A673 (cell line): Measurements from ENCODE around the gene CDC25A. TPM values are rescaled to one million over a fixed set of nuclear protein-coding genes. Genes with fewer than 3 reads are reported as not detected.

Source experiments
- BruUV-seq: library from RNA; stranded (reverse); fragments of 400-500 nt; replicated peaks from 2 replicates; lab custom pipeline; 2021; lab: Mats Ljungman, UMichigan
- CTCF ChIA-PET: fragments of 300-600 bp; sonication (Branson Sonifier 250); formaldehyde crosslinking; loops from one replicate; lab custom pipeline; 2022; ENCODE audit warnings: antibody characterized with exemption; lab: Charles Lee
- POLR2A ChIA-PET: fragments of 300-600 bp; sonication (Branson Sonifier 250); formaldehyde crosslinking; loops from one replicate; lab custom pipeline; 2022; ENCODE audit warnings: antibody characterized with exemption; ENCODE audit not compliant: low non-redundant PET; lab: Charles Lee
- DNase-seq: peaks from one replicate; pipeline ENCODE4 v3.0.0-alpha.2; 2015; ENCODE audit warnings: low spot score
- H3K27ac ChIP-seq: fragments of 200-600 bp; sonication (generic); 2 replicates; pipeline ENCODE4 v1.5.1; 2016; ENCODE audit warnings: mixed run types, low read depth, mild to moderate bottlenecking, mixed read lengths, antibody characterized with exemption, low read length; ENCODE audit not compliant: poor library complexity, severe bottlenecking
- H3K27me3 ChIP-seq: fragments of 200-600 bp; sonication (generic); replicated peaks from 2 replicates; pipeline ENCODE4 v1.6.1; 2017; ENCODE audit warnings: mixed run types, low read depth, mild to moderate bottlenecking, mixed read lengths, antibody characterized with exemption, low read length; ENCODE audit not compliant: insufficient read depth, poor library complexity
- H3K36me3 ChIP-seq: fragments of 200-600 bp; sonication (generic); 2 replicates; pipeline ENCODE4 v1.6.1; 2016; ENCODE audit warnings: mixed run types, mild to moderate bottlenecking, mixed read lengths, antibody characterized with exemption, low read length; ENCODE audit not compliant: insufficient read depth, poor library complexity, severe bottlenecking
- H3K4me1 ChIP-seq: fragments of 200-600 bp; sonication (generic); 2 replicates; pipeline ENCODE4 v1.6.1; 2017; ENCODE audit warnings: mixed run types, mild to moderate bottlenecking, mixed read lengths, antibody characterized with exemption, low read length; ENCODE audit not compliant: insufficient read depth, poor library complexity, severe bottlenecking
- H3K4me3 ChIP-seq: fragments of 200-600 bp; sonication (generic); 2 replicates; pipeline ENCODE4 v1.5.1; 2016; ENCODE audit warnings: low read depth, mixed run types, mild to moderate bottlenecking, mixed read lengths, low read length; ENCODE audit not compliant: poor library complexity, severe bottlenecking
- H3K9me3 ChIP-seq: fragments of 200-600 bp; sonication (generic); 2 replicates; pipeline ENCODE4 v1.6.1; 2016; ENCODE audit warnings: mixed run types, low read depth, mild to moderate bottlenecking, mixed read lengths, antibody characterized with exemption, low read length; ENCODE audit not compliant: poor library complexity, severe bottlenecking
- EZH2 ChIP-seq: fragments of 200-600 bp; sonication (generic); IDR thresholded peaks from 2 replicates; pipeline ENCODE4 v1.6.1; 2017; ENCODE audit warnings: borderline replicate concordance, low read depth, mild to moderate bottlenecking, mixed read lengths, antibody characterized with exemption, low read length; ENCODE audit not compliant: poor library complexity, severe bottlenecking
- intact Hi-C: fragments of 100-400 bp; cut with micrococcal nuclease; formaldehyde crosslinking; loops from one replicate; pipeline ENCODE4 v1.10.0; 2022; ENCODE audit not compliant: unreplicated experiment
- total RNA-seq: library from RNA; stranded (reverse); gene quantifications from 2 replicates; pipeline ENCODE4 v1.2.3, GENCODE V29; 2021
- TF ChIP-seq, protein P1 (sequence below): fragments of 300-800, 200-600 bp; sonication (generic); conservative IDR thresholded peaks from 2 replicates; pipeline ENCODE4 v1.5.1; 2017; ENCODE audit warnings: low read depth, mild to moderate bottlenecking, antibody characterized with exemption, low read length, moderate library complexity, mixed read lengths

Gene CDC25A
- total RNA-seq, 1 experiment from 2014 or later: 34.6 TPM

DNA sequence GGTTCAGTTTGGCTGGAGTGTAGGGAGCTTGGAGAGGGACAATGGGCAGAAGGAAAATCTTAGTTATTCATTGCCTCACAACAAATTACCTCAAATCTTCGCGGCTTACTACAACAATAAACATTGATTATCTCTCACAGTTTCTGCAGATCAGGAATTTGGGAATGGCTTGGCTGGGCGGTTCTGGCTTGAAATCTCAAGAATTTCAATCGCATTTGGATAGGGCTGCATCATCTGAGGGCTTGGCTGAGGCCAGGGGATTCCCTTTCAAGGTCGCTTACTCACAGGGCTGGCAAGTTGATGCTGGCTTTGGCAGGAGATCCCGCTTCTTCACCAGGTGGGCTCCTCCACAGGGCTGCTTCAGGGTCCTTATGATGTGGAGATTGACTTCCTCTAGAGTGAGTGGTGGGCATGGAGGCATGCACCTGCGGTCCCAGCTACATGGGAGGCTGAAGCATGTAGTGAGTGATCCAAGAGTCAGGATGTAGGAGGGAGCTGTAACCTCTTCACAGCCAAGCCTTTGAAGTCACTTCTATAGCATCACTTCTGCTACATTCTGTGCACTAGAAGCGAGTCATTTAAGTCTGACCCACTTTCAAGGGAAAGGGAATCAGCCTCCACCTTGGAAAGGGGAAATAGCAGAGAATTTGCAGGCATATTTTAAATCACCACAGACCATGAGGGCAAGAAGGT, 63.1 kb downstream of the CDC25A start:
- Histone ChIP-seq H3K27ac (no peak overlapping the region), H3K36me3 (no peaks in the 10 kb centered on the region), H3K9me3 (no peaks in the 10 kb centered on the region), H3K27me3 (no peaks in the 10 kb centered on the region), H3K4me3 (no peak overlapping the region), H3K4me1 (no peaks in the 10 kb centered on the region)
- TF ChIP-seq, protein P1, sequence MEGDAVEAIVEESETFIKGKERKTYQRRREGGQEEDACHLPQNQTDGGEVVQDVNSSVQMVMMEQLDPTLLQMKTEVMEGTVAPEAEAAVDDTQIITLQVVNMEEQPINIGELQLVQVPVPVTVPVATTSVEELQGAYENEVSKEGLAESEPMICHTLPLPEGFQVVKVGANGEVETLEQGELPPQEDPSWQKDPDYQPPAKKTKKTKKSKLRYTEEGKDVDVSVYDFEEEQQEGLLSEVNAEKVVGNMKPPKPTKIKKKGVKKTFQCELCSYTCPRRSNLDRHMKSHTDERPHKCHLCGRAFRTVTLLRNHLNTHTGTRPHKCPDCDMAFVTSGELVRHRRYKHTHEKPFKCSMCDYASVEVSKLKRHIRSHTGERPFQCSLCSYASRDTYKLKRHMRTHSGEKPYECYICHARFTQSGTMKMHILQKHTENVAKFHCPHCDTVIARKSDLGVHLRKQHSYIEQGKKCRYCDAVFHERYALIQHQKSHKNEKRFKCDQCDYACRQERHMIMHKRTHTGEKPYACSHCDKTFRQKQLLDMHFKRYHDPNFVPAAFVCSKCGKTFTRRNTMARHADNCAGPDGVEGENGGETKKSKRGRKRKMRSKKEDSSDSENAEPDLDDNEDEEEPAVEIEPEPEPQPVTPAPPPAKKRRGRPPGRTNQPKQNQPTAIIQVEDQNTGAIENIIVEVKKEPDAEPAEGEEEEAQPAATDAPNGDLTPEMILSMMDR: no peak
- no peak for TF ChIP-seq EZH2
- intact Hi-C loops: no loop called here
- ChIA-PET POLR2A (no interaction called here), CTCF (no interaction called here)
- BruUV-seq: no TSS peak
- no peak for DNase-seq

GRCh38 chr3:48123346-48123745, 64.9 kb downstream of the CDC25A start:
- no peaks in the 10 kb centered on the region for H3K9me3 ChIP-seq
- POLR2A ChIA-PET: no interaction called here
- TF ChIP-seq, protein P1: no peak
- no peak for TF ChIP-seq EZH2
- no peaks in the 10 kb centered on the region for H3K4me1 ChIP-seq
- CTCF ChIA-PET: interaction anchor here (0.7 kb wide), 1 partner anchor 35 kb away, joined by 5 read pairs; no protein-coding TSS in a partner anchor
- no peaks in the 10 kb centered on the region for H3K36me3 ChIP-seq
- DNase-seq: no peak
- intact Hi-C loops: no loop called here
- no peak overlapping the region for H3K4me3 ChIP-seq
- H3K27ac ChIP-seq: no peak overlapping the region
- BruUV-seq: no TSS peak
- no peaks in the 10 kb centered on the region for H3K27me3 ChIP-seq

GRCh38 chr3:48122504-48122903, 65.7 kb downstream of the CDC25A start:
- no peak for TF ChIP-seq EZH2
- CTCF ChIA-PET: interaction anchor here (0.7 kb wide), 1 partner anchor 36 kb away, joined by 5 read pairs; no protein-coding TSS in a partner anchor
- POLR2A ChIA-PET: no interaction called here
- intact Hi-C loops: no loop called here
- no TSS peak for BruUV-seq
- Histone ChIP-seq H3K36me3 (no peaks in the 10 kb centered on the region), H3K9me3 (no peaks in the 10 kb centered on the region), H3K27me3 (no peaks in the 10 kb centered on the region), H3K4me3 (no peak overlapping the region), H3K27ac (no peak overlapping the region), H3K4me1 (no peaks in the 10 kb centered on the region)
- no peak for DNase-seq

- Histone ChIP-seq H3K27me3 (no peaks in the 10 kb centered on the region), H3K9me3 (no peaks in the 10 kb centered on the region), H3K27ac (no peak overlapping the region), H3K4me1 (no peaks in the 10 kb centered on the region), H3K4me3 (no peak overlapping the region), H3K36me3 (no peaks in the 10 kb centered on the region)
- ChIA-PET CTCF (no interaction called here), POLR2A (no interaction called here)
- TF ChIP-seq EZH2: no peak
- TF ChIP-seq, protein P1: no peak
- no TSS peak for BruUV-seq
- DNase-seq: no peak
- intact Hi-C loops: no loop called here
Measured at GRCh38 chr3:48120223-48120622, 68.0 kb downstream of the CDC25A start.
